ENCODE measurements around the gene APEH.

The APEH gene

GRCh38 chr3:49661281-49661680, 12.9 kb upstream of the APEH start:
- no peak for DNase-seq
- Mint-ChIP-seq H3K9me3 (no peaks in the 10 kb centered on the region), H3K27ac (no peak overlapping the region), H3K4me3 (no peak overlapping the region), H3K4me1 (peaks cover 16% of the 10 kb centered on the region), H3K36me3 (ENCODE audit: low read depth) (no peaks in the 10 kb centered on the region), H3K27me3 (ENCODE audit: low read depth, poor library complexity) (peaks cover 8% of the 10 kb centered on the region)
- no peak for TF ChIP-seq CTCF (IDR thresholded peaks at IDR 0.05)

- Mint-ChIP-seq H3K9me3 (no peaks in the 10 kb centered on the region), H3K27ac (no peak overlapping the region), H3K27me3 (ENCODE audit: low read depth, poor library complexity) (peaks cover 4% of the 10 kb centered on the region), H3K4me1 (peaks cover 19% of the 10 kb centered on the region), H3K36me3 (ENCODE audit: low read depth) (no peaks in the 10 kb centered on the region), H3K4me3 (no peak overlapping the region)
- TF ChIP-seq CTCF (IDR thresholded peaks at IDR 0.05): no peak
- no peak for DNase-seq
Measured at GRCh38 chr3:49662021-49662420, 12.1 kb upstream of the APEH start.

GRCh38 chr3:49662720-49663413, 11.3 kb upstream of the APEH start:
- DNase-seq: no peak
- Mint-ChIP-seq H3K36me3 (ENCODE audit: low read depth) (no peaks in the 10 kb centered on the region), H3K27ac (no peak overlapping the region), H3K4me1 (peaks cover 26% of the 10 kb centered on the region), H3K4me3 (no peak overlapping the region), H3K9me3 (no peaks in the 10 kb centered on the region), H3K27me3 (ENCODE audit: low read depth, poor library complexity) (peaks cover 4% of the 10 kb centered on the region)
- no peak for TF ChIP-seq CTCF (IDR thresholded peaks at IDR 0.05)

- Mint-ChIP-seq H3K36me3 (ENCODE audit: low read depth) (no peaks in the 10 kb centered on the region), H3K4me3 (no peak overlapping the region), H3K27me3 (ENCODE audit: low read depth, poor library complexity) (peaks cover 8% of the 10 kb centered on the region), H3K4me1 (peaks cover 31% of the 10 kb centered on the region), H3K9me3 (no peaks in the 10 kb centered on the region), H3K27ac (peak overlapping the region; percentile 18)
- DNase-seq: no peak
- no peak for TF ChIP-seq CTCF (IDR thresholded peaks at IDR 0.05)
Measured at GRCh38 chr3:49663831-49664230, 10.3 kb upstream of the APEH start.

- Mint-ChIP-seq H3K9me3 (no peaks in the 10 kb centered on the region), H3K4me1 (peaks cover 36% of the 10 kb centered on the region), H3K36me3 (ENCODE audit: low read depth) (no peaks in the 10 kb centered on the region), H3K27ac (peak overlapping the region; percentile 18), H3K27me3 (ENCODE audit: low read depth, poor library complexity) (peaks cover 8% of the 10 kb centered on the region), H3K4me3 (no peak overlapping the region)
- no peak for TF ChIP-seq CTCF (IDR thresholded peaks at IDR 0.05)
- DNase-seq: no peak
Measured at GRCh38 chr3:49664300-49664699, 9.9 kb upstream of the APEH start.

GRCh38 chr3:49665822-49666519, 8.2 kb upstream of the APEH start:
- peak overlapping the region; percentile 19 for H3K27ac Mint-ChIP-seq
- no peak for TF ChIP-seq CTCF (IDR thresholded peaks at IDR 0.05)
- H3K27me3 Mint-ChIP-seq (ENCODE audit: low read depth, poor library complexity): peaks cover 8% of the 10 kb centered on the region
- no peak for DNase-seq
- H3K9me3 Mint-ChIP-seq: no peaks in the 10 kb centered on the region
- peaks cover 42% of the 10 kb centered on the region for H3K4me1 Mint-ChIP-seq
- H3K4me3 Mint-ChIP-seq: no peak overlapping the region
- H3K36me3 Mint-ChIP-seq (ENCODE audit: low read depth): no peaks in the 10 kb centered on the region

Data from nephron progenitor cell (in vitro differentiated cells).